WTC11 (cell line): ENCODE data around the gene MAN2B2. TPM values are rescaled to one million over a fixed set of nuclear protein-coding genes. Genes with fewer than 3 reads are reported as not detected.

ENCODE experiments used
- ATAC-seq: fragments of 200-7000 bp; cut with Tn5 transposase; 2 replicates; pipeline ENCODE4 v1.10.0; 2021; ENCODE audit warnings: mild to moderate bottlenecking, moderate library complexity
- CTCF ChIA-PET: fragments of 300-600 bp; sonication (Branson Sonifier 250); formaldehyde crosslinking; loops from one replicate; lab custom pipeline; 2021; ENCODE audit warnings: antibody characterized with exemption; lab: Charles Lee
- POLR2A ChIA-PET: fragments of 350-600 bp; sonication (Branson Sonifier 250); formaldehyde crosslinking; loops from one replicate; lab custom pipeline; 2021; ENCODE audit warnings: antibody characterized with exemption; lab: Charles Lee
- DNase-seq: peaks from one replicate; pipeline ENCODE4 v3.0.0; 2021; ENCODE audit warnings: low spot score
- H3K27ac Mint-ChIP-seq: 2 replicates; pipeline ENCODE4 v1.8.0; 2021; ENCODE audit warnings: mixed read lengths
- H3K27me3 Mint-ChIP-seq: 2 replicates; pipeline ENCODE4 v1.8.0; 2021; ENCODE audit warnings: low read depth, mild to moderate bottlenecking, moderate library complexity, mixed read lengths
- H3K36me3 Mint-ChIP-seq: 2 replicates; pipeline ENCODE4 v1.8.0; 2021; ENCODE audit warnings: mixed read lengths
- H3K4me1 Mint-ChIP-seq: 2 replicates; pipeline ENCODE4 v1.8.0; 2022; ENCODE audit warnings: mixed read lengths
- H3K4me3 Mint-ChIP-seq: 2 replicates; pipeline ENCODE4 v1.8.0; 2021; ENCODE audit warnings: mild to moderate bottlenecking, moderate library complexity, mixed read lengths
- H3K9me3 Mint-ChIP-seq: 2 replicates; pipeline ENCODE4 v1.8.0; 2021; ENCODE audit warnings: mixed read lengths
- JAZF1 ChIP-seq: fragments of 250-450 bp; sonication (Bioruptor Pico); IDR thresholded peaks from 2 replicates; pipeline ENCODE4 v1.9.0; 2021; ENCODE audit warnings: moderate library complexity, mild to moderate bottlenecking, inconsistent platforms
- ZNF121 ChIP-seq: sonication (generic); formaldehyde crosslinking; IDR thresholded peaks from 2 replicates; pipeline ENCODE4 v1.8.0; 2023; ENCODE audit warnings: missing genetic modification reagents
- ZNF317 ChIP-seq: sonication (generic); formaldehyde crosslinking; IDR thresholded peaks from 2 replicates; pipeline ENCODE4 v1.8.1; 2023; ENCODE audit warnings: low read depth, mild to moderate bottlenecking, moderate library complexity, missing genetic modification reagents, borderline replicate concordance
- ZNF416 ChIP-seq: fragments of 250-450 bp; sonication (Bioruptor Pico); IDR thresholded peaks from 2 replicates; pipeline ENCODE4 v1.9.0; 2021; ENCODE audit warnings: mild to moderate bottlenecking, inconsistent platforms
- total RNA-seq: library from RNA; stranded (reverse); gene quantifications from 3 replicates; pipeline ENCODE4 v1.2.3, GENCODE V29; 2021
- TF ChIP-seq, protein P1 (sequence below): sonication (generic); formaldehyde crosslinking; IDR thresholded peaks from 2 replicates; pipeline ENCODE4 v1.8.1; 2022; ENCODE audit warnings: mild to moderate bottlenecking, moderate library complexity, missing genetic modification reagents
- TF ChIP-seq, protein P2 (sequence below): sonication (generic); formaldehyde crosslinking; IDR thresholded peaks from 2 replicates; pipeline ENCODE4 v1.8.1; 2022; ENCODE audit warnings: missing genetic modification reagents, borderline replicate concordance
- TF ChIP-seq, protein P3 (sequence below): sonication (generic); formaldehyde crosslinking; IDR thresholded peaks from 2 replicates; pipeline ENCODE4 v1.8.1; 2023; ENCODE audit warnings: mild to moderate bottlenecking, missing genetic modification reagents, moderate library complexity
- TF ChIP-seq, protein P4 (sequence below): sonication (generic); formaldehyde crosslinking; IDR thresholded peaks from 2 replicates; pipeline ENCODE4 v1.8.0; 2023; ENCODE audit warnings: mild to moderate bottlenecking, missing genetic modification reagents
- TF ChIP-seq, protein P5 (sequence below): sonication (generic); formaldehyde crosslinking; IDR thresholded peaks from 2 replicates; pipeline ENCODE4 v1.8.0; 2022; ENCODE audit warnings: mild to moderate bottlenecking, missing genetic modification reagents
- TF ChIP-seq, protein P6 (sequence below): sonication (generic); formaldehyde crosslinking; IDR thresholded peaks from 2 replicates; pipeline ENCODE4 v1.8.0; 2022; ENCODE audit warnings: missing genetic modification reagents
- TF ChIP-seq, protein P7 (sequence below): fragments of 250-450 bp; sonication (Bioruptor Pico); IDR thresholded peaks from 2 replicates; pipeline ENCODE4 v1.9.0; 2021; ENCODE audit warnings: moderate library complexity, mild to moderate bottlenecking, inconsistent platforms, borderline replicate concordance
- TF ChIP-seq, protein P8 (sequence below): fragments of 250-450 bp; sonication (Bioruptor Pico); IDR thresholded peaks from 2 replicates; pipeline ENCODE4 v1.8.0; 2021; ENCODE audit warnings: mild to moderate bottlenecking

MAN2B2 gene
- total RNA-seq, 1 experiment from 2014 or later = 6.3 TPM

DNA sequence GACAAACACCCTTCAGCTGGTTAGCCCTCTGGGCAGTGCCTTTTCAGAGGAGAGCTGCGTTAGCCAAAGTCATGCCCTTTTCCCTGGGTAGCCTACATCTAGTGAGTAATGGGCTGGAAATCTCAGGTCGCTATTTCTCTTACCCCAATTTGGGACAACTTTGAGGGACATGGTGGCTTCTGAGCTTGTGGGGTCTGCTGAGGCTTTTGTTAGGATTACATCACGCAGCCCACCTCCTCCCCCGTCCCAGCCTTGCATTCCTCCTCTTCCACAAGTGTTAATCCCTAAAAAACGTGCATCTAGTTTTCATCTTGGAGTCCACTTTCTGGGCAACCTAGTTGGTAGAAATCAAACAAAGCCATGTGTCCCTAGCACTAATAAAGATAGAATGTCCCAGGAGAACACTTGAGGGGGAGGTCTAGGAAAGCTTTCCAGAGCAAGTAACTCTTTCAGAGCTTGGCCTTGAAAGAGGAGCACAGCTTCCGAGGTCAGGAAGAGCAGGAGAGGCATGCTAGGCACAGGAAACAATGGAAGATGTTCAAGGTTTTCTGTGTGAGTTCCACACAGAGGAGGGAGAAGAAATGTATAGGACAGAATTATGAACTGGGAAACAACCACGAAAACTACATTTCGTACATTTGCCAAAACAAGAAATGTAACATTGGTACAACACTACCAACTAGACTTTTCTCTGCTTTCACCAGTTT, 68.3 kb downstream of the MAN2B2 start:
- DNase-seq (no peak), ATAC-seq (no peak)
- Mint-ChIP-seq H3K36me3 (peaks cover 26% of the 10 kb centered on the region), H3K27ac (peak overlapping the region; percentile 75), H3K4me3 (peak overlapping the region; percentile 100; the same call in 1 of the 2 replicates), H3K9me3 (no peaks in the 10 kb centered on the region), H3K4me1 (peaks cover 22% of the 10 kb centered on the region), H3K27me3 (peaks cover 3% of the 10 kb centered on the region)
- ChIA-PET POLR2A (interaction anchor here (1.2 kb wide), 1 partner anchor 37 kb away, joined by 4 read pairs; no protein-coding TSS in a partner anchor), CTCF (no interaction called here)
- TF ChIP-seq, protein P1, sequence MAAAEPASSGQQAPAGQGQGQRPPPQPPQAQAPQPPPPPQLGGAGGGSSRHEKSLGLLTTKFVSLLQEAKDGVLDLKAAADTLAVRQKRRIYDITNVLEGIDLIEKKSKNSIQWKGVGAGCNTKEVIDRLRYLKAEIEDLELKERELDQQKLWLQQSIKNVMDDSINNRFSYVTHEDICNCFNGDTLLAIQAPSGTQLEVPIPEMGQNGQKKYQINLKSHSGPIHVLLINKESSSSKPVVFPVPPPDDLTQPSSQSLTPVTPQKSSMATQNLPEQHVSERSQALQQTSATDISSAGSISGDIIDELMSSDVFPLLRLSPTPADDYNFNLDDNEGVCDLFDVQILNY = 0 out of 2 replicates have a peak, but pooled peaks have one; percentile 24
- TF ChIP-seq, protein P2, sequence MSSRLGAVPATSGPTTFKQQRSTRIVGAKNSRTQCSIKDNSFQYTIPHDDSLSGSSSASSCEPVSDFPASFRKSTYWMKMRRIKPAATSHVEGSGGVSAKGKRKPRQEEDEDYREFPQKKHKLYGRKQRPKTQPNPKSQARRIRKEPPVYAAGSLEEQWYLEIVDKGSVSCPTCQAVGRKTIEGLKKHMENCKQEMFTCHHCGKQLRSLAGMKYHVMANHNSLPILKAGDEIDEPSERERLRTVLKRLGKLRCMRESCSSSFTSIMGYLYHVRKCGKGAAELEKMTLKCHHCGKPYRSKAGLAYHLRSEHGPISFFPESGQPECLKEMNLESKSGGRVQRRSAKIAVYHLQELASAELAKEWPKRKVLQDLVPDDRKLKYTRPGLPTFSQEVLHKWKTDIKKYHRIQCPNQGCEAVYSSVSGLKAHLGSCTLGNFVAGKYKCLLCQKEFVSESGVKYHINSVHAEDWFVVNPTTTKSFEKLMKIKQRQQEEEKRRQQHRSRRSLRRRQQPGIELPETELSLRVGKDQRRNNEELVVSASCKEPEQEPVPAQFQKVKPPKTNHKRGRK (CRISPR knock-in tag) = no peak

DNA sequence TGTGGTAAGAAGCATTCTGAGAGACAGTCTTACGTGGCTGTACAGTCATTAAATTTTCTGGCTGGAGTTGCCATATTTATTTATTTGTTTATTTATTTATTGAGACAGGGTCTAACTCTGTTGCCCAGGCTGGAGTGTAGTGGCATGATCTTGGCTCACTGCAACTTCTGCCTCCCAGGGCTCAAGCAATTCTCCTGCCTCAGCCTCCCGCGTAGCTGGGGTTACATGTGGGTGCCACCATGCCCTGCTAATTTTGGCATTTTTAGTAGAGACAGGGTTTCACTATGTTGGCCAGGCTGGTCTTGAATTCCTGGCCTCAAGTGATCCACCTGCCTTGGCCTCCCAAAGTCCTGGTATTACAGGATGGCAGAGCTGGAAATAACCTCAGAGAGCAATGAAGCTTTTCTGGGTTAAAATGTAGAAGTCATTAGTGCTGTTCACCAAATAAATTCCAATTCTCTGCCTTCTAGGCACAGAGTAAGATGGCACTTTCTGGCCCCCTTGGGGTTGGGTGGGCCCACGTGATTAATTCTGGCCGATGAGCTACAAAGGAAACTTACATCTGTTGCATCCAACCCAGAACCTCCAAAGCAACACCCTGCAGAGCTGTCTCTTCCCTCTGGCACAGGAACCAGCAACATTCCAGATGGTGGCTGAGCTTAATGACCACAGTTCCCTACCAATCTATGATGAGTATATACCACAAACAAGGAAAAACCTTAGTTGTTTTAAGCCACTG, 70.0 kb downstream of the MAN2B2 start:
- Mint-ChIP-seq H3K27ac (no peak overlapping the region), H3K27me3 (peaks cover 3% of the 10 kb centered on the region), H3K4me1 (peaks cover 22% of the 10 kb centered on the region), H3K9me3 (no peaks in the 10 kb centered on the region), H3K36me3 (peaks cover 26% of the 10 kb centered on the region), H3K4me3 (no peak overlapping the region)
- no peak for ATAC-seq
- ChIA-PET CTCF (interaction anchor here (0.7 to 1.3 kb wide), 2 partner anchors 19 to 36 kb away, joined by 5 to 7 read pairs; no protein-coding TSS in a partner anchor), POLR2A (no interaction called here)
- no peak for DNase-seq
- TF ChIP-seq, protein P3, sequence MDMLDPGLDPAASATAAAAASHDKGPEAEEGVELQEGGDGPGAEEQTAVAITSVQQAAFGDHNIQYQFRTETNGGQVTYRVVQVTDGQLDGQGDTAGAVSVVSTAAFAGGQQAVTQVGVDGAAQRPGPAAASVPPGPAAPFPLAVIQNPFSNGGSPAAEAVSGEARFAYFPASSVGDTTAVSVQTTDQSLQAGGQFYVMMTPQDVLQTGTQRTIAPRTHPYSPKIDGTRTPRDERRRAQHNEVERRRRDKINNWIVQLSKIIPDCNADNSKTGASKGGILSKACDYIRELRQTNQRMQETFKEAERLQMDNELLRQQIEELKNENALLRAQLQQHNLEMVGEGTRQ (CRISPR knock-in tag) = peak; percentile 60
- TF ChIP-seq ZNF416 (CRISPR knock-in tag) = no peak

DNA sequence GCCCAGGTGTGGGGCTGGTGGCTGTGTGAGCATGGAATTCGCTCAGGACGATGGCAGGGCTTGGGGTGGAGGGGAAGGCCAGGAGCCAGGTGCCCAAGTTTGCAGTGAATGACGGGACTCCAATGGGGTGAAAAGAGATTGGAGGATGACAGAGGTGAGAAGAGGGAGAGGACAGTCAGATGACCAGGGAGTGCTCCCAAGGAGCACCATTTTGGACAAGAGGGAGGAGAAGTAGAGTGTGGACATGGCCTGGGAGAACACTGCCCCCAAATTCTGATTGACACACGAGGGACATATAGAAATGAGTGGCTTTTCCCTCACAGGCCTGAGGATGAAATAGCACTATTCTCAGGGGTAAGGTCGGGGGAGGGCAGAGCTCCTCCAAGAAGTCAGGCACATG, 72.2 kb downstream of the MAN2B2 start:
- peaks cover 3% of the 10 kb centered on the region for H3K27me3 Mint-ChIP-seq
- ChIA-PET CTCF (interaction anchor here (1.2 kb wide), 1 partner anchor 17 kb away, joined by 4 read pairs; no protein-coding TSS in a partner anchor), POLR2A (no interaction called here)
- peaks cover 8% of the 10 kb centered on the region for H3K36me3 Mint-ChIP-seq
- H3K9me3 Mint-ChIP-seq = no peaks in the 10 kb centered on the region
- H3K4me1 Mint-ChIP-seq = peaks cover 11% of the 10 kb centered on the region
- no peak overlapping the region for H3K4me3 Mint-ChIP-seq
- H3K27ac Mint-ChIP-seq = peak overlapping the region; percentile 12; the same call in 1 of the 2 replicates
- ATAC-seq = no peak
- no peak for DNase-seq
- TF ChIP-seq, protein P4, sequence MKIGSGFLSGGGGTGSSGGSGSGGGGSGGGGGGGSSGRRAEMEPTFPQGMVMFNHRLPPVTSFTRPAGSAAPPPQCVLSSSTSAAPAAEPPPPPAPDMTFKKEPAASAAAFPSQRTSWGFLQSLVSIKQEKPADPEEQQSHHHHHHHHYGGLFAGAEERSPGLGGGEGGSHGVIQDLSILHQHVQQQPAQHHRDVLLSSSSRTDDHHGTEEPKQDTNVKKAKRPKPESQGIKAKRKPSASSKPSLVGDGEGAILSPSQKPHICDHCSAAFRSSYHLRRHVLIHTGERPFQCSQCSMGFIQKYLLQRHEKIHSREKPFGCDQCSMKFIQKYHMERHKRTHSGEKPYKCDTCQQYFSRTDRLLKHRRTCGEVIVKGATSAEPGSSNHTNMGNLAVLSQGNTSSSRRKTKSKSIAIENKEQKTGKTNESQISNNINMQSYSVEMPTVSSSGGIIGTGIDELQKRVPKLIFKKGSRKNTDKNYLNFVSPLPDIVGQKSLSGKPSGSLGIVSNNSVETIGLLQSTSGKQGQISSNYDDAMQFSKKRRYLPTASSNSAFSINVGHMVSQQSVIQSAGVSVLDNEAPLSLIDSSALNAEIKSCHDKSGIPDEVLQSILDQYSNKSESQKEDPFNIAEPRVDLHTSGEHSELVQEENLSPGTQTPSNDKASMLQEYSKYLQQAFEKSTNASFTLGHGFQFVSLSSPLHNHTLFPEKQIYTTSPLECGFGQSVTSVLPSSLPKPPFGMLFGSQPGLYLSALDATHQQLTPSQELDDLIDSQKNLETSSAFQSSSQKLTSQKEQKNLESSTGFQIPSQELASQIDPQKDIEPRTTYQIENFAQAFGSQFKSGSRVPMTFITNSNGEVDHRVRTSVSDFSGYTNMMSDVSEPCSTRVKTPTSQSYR (CRISPR knock-in tag) = no peak
- TF ChIP-seq ZNF416 (CRISPR knock-in tag) = no peak
- TF ChIP-seq, protein P5, sequence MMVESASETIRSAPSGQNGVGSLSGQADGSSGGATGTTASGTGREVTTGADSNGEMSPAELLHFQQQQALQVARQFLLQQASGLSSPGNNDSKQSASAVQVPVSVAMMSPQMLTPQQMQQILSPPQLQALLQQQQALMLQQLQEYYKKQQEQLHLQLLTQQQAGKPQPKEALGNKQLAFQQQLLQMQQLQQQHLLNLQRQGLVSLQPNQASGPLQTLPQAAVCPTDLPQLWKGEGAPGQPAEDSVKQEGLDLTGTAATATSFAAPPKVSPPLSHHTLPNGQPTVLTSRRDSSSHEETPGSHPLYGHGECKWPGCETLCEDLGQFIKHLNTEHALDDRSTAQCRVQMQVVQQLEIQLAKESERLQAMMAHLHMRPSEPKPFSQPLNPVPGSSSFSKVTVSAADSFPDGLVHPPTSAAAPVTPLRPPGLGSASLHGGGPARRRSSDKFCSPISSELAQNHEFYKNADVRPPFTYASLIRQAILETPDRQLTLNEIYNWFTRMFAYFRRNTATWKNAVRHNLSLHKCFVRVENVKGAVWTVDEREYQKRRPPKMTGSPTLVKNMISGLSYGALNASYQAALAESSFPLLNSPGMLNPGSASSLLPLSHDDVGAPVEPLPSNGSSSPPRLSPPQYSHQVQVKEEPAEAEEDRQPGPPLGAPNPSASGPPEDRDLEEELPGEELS (CRISPR knock-in tag) = no peak
- TF ChIP-seq, protein P6, sequence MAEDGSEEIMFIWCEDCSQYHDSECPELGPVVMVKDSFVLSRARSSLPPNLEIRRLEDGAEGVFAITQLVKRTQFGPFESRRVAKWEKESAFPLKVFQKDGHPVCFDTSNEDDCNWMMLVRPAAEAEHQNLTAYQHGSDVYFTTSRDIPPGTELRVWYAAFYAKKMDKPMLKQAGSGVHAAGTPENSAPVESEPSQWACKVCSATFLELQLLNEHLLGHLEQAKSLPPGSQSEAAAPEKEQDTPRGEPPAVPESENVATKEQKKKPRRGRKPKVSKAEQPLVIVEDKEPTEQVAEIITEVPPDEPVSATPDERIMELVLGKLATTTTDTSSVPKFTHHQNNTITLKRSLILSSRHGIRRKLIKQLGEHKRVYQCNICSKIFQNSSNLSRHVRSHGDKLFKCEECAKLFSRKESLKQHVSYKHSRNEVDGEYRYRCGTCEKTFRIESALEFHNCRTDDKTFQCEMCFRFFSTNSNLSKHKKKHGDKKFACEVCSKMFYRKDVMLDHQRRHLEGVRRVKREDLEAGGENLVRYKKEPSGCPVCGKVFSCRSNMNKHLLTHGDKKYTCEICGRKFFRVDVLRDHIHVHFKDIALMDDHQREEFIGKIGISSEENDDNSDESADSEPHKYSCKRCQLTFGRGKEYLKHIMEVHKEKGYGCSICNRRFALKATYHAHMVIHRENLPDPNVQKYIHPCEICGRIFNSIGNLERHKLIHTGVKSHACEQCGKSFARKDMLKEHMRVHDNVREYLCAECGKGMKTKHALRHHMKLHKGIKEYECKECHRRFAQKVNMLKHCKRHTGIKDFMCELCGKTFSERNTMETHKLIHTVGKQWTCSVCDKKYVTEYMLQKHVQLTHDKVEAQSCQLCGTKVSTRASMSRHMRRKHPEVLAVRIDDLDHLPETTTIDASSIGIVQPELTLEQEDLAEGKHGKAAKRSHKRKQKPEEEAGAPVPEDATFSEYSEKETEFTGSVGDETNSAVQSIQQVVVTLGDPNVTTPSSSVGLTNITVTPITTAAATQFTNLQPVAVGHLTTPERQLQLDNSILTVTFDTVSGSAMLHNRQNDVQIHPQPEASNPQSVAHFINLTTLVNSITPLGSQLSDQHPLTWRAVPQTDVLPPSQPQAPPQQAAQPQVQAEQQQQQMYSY (CRISPR knock-in tag) = no peak
- TF ChIP-seq JAZF1 = no peak
- TF ChIP-seq ZNF121 (CRISPR knock-in tag) = no peak
- TF ChIP-seq, protein P7, sequence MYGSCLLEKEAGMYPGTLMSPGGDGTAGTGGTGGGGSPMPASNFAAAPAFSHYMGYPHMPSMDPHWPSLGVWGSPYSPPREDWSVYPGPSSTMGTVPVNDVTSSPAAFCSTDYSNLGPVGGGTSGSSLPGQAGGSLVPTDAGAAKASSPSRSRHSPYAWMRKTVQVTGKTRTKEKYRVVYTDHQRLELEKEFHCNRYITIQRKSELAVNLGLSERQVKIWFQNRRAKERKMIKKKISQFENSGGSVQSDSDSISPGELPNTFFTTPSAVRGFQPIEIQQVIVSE (CRISPR knock-in tag) = no peak
- TF ChIP-seq, protein P8, sequence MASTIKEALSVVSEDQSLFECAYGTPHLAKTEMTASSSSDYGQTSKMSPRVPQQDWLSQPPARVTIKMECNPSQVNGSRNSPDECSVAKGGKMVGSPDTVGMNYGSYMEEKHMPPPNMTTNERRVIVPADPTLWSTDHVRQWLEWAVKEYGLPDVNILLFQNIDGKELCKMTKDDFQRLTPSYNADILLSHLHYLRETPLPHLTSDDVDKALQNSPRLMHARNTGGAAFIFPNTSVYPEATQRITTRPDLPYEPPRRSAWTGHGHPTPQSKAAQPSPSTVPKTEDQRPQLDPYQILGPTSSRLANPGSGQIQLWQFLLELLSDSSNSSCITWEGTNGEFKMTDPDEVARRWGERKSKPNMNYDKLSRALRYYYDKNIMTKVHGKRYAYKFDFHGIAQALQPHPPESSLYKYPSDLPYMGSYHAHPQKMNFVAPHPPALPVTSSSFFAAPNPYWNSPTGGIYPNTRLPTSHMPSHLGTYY (CRISPR knock-in tag) = no peak
- no peak for TF ChIP-seq ZNF317 (CRISPR knock-in tag)
